ENCODE measurements around the gene CHRD. TPM values are rescaled to one million over a fixed set of nuclear protein-coding genes. Genes with fewer than 3 reads are reported as not detected.

Gene CHRD
- total and polyA plus RNA-seq, 10 of the 15 experiments (the other 5 are each of a cell fraction or from before 2014, with no cell fraction given), result not detected

DNA sequence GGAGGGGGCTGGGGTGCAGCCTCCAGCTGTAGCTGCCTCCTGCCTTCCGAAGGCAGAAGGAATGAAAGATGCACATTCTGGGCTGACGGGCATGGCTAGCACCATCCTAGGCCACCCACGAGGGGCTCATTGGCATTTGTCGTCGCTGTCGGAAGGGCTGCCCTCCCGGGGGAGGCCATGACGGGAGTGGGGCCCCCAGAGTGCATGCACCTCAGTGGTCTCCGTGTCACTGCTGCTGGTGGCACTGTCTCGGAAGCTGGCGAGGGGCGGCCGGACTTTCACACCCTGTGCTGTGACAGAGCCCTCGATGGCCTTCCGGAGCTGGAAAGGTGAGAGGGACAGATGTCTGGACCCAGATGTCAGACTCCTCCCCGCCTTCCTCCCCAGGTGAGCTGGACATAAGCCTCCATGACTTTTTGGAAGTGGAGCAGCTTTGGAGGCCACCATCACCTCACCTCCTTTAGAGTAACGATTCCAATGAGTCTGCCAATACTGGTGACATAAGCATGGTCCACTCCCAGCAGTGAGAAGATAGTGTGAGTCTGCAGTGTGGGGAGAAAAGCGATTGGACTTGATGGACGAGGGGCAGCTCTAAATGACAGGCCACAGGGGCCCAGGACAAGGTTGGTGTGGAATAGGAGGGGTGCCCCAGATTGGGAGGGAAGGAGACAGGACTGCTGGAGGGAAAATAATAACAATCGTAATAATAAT is 33.2 kb upstream of the CHRD start:
- Histone ChIP-seq H2AFZ (ENCODE audit: control insufficient read depth, low read depth, low read length) (no peak overlapping the region), H3K27ac (ENCODE audit: control insufficient read depth, insufficient read depth) (no peak overlapping the region), H3K79me2 (ENCODE audit: control insufficient read depth, insufficient read depth, low read length) (no peaks in the 10 kb centered on the region), H3K36me3 (ENCODE audit: control insufficient read depth in 2 of 2, insufficient read depth in 2 of 2, low read length in 1 of 2) (no peaks in the 10 kb centered on the region), H3K4me2 (ENCODE audit: control insufficient read depth, insufficient read depth) (no peak overlapping the region), H3K9me3 (replicated peaks; ENCODE audit: control insufficient read depth, insufficient read depth, low read length) (no peaks in the 10 kb centered on the region), H3K4me1 (ENCODE audit: control insufficient read depth, insufficient read depth, low read length) (no peaks in the 10 kb centered on the region), H3K4me3 (no peak overlapping the region), H3K9ac (ENCODE audit: control insufficient read depth, insufficient read depth, low read length) (no peak overlapping the region), H3K27me3 (replicated peaks in 1 of 2; ENCODE audit: control insufficient read depth in 2 of 2, insufficient read depth in 2 of 2, low read length in 1 of 2) (no peaks in the 10 kb centered on the region), H4K20me1 (ENCODE audit: control insufficient read depth, insufficient read depth) (no peaks in the 10 kb centered on the region)
- ATAC-seq (no peak), FAIRE-seq (no peak), DNase-seq (ENCODE audit: low read depth, low spot score) (no peak)
- POLR2A ChIA-PET, result no interaction called here
- intact Hi-C loops (cut with micrococcal nuclease; ENCODE audit: unreplicated experiment), result no loop called here
- 77% methylated on average over 19 of the region's 20 CpGs for WGBS (ENCODE audit: insufficient coverage, insufficient replicate concordance, low lambda C conversion rate, missing lambda C conversion rate)
- CTCF ChIA-PET, result no interaction called here
- SMC1A ChIA-PET (ENCODE audit: uncharacterized antibody, unreplicated experiment), result no interaction called here
- TF ChIP-seq NR2C2 (IDR thresholded peaks at IDR 0.05; ENCODE audit: borderline replicate concordance, control insufficient read depth, insufficient read length, low read depth), result no peak
- TF ChIP-seq NFYB (IDR thresholded peaks at IDR 0.05; ENCODE audit: insufficient read depth, low read depth, low read length), result no peak
- TF ChIP-seq GATAD2B (conservative IDR thresholded peaks at IDR 0.05; ENCODE audit: low read depth), result no peak
- no peak for TF ChIP-seq MTA2 (IDR thresholded peaks at IDR 0.05; ENCODE audit: low read depth)
- TF ChIP-seq, protein P1, sequence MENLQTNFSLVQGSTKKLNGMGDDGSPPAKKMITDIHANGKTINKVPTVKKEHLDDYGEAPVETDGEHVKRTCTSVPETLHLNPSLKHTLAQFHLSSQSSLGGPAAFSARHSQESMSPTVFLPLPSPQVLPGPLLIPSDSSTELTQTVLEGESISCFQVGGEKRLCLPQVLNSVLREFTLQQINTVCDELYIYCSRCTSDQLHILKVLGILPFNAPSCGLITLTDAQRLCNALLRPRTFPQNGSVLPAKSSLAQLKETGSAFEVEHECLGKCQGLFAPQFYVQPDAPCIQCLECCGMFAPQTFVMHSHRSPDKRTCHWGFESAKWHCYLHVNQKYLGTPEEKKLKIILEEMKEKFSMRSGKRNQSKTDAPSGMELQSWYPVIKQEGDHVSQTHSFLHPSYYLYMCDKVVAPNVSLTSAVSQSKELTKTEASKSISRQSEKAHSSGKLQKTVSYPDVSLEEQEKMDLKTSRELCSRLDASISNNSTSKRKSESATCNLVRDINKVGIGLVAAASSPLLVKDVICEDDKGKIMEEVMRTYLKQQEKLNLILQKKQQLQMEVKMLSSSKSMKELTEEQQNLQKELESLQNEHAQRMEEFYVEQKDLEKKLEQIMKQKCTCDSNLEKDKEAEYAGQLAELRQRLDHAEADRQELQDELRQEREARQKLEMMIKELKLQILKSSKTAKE (IDR thresholded peaks at IDR 0.05; ENCODE audit: low read depth, poor library complexity, severe bottlenecking), result no peak
- TF ChIP-seq HDGF (IDR thresholded peaks at IDR 0.05), result no peak
- no peak for TF ChIP-seq BRCA1 (IDR thresholded peaks at IDR 0.05; ENCODE audit: low read depth, low read length)
- TF ChIP-seq IKZF2 (IDR thresholded peaks at IDR 0.05), result no peak
- no peak for TF ChIP-seq ZNF622 (IDR thresholded peaks at IDR 0.05)
- no peak for TF ChIP-seq SP1 (IDR thresholded peaks at IDR 0.05; ENCODE audit: low read depth, low read length)
- in situ Hi-C loops (cut with MboI), result no loop called here
- BruUV-seq (replicated peaks), result no TSS peak
- RAD21 ChIA-PET (ENCODE audit: unreplicated experiment), result no interaction called here

Data from GM12878 (cell line).